GM21360 (cell line): ENCODE measurements around the gene CAT.

Source experiments
- ATAC-seq: cut with Tn5 transposase; IDR thresholded peaks from one replicate; pipeline ENCODE4 v1.9.1; 2021; ENCODE audit warnings: mild to moderate bottlenecking, moderate library complexity; ENCODE audit not compliant: unreplicated experiment

CAT gene

DNA sequence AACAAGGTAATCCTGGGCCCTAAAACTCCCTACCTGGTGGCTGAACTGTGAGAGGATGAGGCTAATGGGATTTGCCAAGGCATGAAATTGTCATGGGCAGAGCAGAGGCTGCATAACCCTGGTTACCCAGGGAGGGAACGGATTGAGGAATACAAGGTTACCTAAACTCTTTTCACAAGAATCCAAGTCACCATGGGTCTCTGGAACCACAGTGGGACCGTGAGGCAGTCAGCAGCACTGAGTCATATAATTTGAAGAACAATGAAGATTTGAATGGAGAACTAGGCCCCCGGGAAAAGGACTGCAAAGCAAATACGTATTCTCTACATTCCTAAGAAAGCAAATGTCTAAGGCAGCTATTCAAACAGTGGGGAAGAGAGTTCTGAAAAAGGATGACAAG lies 19.8 kb downstream of the CAT start:
- no peak for ATAC-seq

GRCh38 chr11:34459507-34460162 lies 20.9 kb downstream of the CAT start:
- no peak for ATAC-seq

DNA sequence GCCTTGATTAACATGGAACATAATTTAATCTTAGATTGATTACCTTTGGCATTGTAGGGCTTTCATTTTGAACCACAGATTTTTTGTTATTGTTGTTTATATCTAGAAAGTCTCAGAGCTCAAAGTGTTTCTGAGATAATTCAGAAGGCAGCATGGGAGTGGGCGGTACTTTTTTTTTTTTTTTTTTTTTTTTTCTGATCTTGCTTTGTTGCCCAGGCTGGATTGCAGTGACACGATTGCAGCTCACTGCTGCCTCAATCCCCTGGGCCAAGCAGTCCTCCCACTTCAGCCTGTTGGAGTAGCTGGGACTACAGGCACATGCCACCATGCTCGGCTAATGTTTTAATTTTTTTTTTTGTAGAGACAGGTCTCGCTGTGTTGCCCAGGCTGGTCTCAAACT lies 21.5 kb downstream of the CAT start:
- no peak for ATAC-seq

- no peak for ATAC-seq
Observed at GRCh38 chr11:34461215-34461614, 22.5 kb downstream of the CAT start.

DNA sequence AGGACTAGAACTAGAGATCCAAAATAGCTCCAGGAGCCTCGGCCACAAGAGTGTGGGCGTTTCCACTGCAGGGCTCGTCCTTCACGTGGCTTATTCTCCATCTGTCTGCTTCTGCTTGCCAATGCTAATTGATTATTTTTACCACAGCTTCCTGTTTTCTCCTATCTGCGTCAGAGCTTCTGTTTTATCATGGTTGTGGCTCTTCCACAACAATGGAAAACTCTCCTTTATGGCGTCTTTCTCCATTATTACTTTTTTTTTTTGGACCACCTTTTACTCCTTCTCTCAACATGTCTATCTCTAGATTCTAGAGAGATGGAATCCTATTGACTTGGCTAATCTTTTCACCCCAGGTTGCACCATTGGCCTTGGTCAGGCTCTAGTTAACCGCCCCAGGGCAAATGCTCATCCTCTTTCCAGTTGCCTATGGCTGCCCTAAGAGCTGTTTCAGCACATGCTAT lies 25.9 kb downstream of the CAT start:
- ATAC-seq = no peak

DNA sequence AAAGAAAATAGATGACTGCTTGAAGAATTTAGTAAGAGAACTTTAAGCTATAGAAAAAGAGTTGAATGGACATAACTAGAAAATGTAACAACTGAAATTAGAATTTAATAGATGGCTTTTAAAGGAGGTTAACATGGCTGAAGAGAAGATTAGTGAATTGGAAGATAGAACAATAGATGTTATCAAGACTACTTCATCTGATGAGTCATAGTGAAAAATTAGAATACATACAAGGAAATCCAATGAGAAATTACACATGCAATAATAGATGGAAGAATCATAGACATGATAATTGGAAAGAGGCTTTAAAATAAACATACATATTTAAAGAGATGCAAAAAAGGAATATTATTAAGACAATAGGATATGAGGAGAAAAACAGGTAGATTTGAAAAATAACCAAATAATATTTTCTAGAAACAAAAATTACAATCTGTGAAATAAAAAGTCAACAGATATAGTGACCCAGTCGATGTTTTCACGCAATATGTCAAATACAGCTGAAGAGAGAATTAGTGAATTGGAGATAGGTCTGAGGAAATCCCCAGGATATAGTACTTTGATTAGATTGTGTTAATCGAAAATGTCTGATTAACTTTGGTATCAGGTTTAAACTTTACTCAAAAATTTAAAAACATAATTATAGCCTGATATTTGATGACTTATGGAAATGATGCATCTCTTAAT lies 28.2 kb downstream of the CAT start:
- no peak for ATAC-seq

DNA sequence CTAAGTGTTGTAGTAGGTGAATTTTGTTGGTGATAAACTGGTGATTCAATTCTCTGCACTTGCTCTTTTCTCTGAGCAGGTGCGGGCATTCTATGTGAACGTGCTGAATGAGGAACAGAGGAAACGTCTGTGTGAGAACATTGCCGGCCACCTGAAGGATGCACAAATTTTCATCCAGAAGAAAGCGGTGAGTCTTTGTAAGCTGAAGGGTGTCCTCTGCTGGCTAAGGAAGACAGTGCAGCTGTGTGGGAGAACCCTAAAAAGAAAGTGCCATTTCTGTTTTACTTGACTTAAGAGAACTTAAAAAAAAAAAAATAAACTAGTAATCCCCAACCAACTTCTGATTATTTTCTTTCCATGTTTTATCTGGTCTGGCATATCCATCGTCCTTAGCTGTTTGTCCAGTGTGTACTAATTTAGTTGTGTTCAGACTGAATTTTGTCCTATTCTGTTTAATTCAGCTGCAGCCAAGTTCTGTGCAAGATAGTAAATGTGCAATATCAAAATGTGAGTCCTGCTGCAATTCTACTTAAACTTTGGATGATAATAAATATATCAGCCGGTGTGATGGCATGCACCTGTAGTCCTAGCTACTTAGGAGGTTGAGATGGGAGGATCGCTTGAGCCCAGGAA lies 29.6 kb downstream of the CAT start:
- no peak for ATAC-seq

DNA sequence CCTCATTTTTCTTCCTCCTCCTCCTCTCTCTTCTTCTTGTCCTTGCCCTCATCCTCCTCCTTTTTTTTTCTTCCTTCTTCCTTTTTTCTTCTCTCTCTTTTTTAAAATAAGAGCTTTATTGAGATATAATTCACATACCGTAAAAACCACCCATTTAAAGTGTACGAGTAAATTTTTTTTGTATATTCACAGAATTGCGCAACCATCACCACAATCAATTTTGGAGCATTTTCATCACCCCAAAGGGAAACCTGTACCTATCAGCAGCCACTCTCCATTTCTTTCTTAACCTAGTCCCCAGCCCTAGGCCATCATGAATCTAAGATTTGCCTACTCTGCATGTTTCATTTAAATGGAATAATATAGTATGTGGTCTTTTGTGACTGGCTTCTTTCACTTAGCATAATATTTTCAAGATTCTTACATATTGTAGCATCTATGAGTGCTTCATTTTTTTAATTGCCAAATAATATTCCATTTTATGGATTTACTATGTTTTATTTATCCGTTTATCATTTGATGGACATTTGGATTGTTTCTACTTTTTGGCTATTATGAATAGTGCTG lies 35.0 kb downstream of the CAT start:
- ATAC-seq = no peak

DNA sequence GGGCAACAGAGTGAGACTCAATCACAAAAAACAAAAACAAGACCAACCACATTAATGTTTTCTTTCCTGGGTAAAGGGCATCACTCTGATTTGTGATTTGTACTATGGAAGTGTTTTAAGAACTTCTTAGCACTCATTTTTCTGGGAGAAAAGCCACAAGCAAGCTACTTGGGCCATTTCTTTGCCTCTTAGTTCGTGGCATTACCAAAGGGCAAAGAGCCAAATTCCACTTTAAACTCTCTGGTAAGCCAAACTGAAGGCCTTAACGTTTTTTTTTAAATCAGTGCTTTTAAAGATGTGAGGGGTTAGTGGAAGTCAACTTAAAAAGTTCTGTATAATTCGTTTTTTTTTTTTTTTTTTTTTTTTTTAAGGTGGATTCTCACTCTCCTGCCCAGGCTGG lies 36.9 kb downstream of the CAT start:
- no peak for ATAC-seq

DNA sequence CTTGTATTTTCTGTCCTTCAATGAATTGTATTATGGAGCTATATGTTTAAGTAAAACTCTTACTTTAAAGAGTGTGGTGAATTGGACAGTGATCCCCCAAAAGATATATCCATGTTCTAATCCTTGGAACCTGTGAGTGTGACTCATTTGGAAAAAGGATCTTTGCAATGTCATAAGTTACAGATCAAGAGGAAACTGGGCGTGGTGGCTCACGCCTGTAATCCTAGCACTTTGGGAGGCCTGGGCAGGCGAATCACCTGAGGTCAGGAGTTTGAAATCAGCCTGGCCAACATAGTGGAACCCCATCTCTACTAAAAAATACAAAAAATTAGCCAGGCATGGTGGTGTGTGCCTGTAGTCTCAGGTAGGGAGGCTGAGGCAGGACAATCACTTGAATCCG lies 38.1 kb downstream of the CAT start:
- ATAC-seq = no peak

DNA sequence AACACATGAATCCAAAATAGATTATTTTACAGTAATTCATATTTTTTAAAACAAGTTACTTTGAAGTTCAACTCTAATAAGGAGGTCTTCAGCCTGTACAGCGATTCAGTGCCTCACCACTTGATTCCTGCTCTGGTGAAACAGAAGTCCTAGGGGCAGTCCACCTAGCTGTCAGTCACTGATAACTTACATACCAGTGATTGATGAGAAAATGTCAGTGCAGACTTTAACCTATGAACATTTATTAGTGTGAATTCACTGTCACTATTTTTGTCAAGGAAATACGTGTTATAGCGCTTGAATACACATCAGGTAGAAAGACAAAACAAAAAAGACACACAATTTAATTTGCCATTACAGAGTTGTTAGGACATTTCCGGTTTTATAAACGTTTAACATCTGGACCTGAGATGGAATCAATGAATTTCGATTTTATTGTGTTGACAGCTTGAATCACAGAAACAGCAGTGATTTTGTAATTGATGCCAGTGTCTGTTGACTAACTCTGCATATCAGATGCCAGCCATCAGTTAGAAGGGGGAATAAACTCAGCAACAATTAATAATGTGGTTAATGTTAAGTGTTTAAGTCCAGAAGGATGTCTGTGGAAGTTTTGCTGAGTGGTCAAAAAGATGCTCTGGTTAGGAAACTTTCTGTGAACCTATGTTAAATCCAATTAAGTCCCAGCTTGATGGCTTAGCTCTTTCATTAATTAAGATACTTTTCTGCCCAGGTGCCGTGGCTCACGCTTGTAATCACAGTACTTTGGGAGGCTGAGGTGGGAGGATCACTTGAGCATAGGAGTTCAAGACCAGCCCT lies 40.3 kb downstream of the CAT start:
- ATAC-seq = no peak

- no peak for ATAC-seq
Observed at GRCh38 chr11:34480314-34480713, 41.6 kb downstream of the CAT start.

GRCh38 chr11:34481307-34481706 lies 42.6 kb downstream of the CAT start:
- ATAC-seq = no peak

- no peak for ATAC-seq
Observed at GRCh38 chr11:34483106-34483874, 44.6 kb downstream of the CAT start.

DNA sequence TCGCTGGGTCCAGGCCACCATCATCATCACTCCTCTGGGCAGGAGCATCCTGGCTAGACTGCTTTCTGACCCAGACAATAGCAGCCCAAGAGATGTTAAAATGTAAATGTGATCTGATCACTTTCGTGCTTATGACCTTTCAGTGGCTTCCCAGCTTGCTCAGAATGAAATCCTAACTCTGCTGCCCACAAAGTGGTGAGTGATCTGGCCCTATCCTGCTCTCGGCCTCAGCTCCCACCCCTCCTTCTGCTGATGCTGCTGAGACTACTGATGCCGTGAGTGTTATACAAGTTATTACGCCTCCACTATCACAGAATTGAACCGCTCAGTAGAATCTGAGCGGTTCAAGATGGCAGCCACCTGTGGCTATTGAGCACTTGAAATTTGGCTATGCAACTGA lies 48.7 kb downstream of the CAT start:
- ATAC-seq = no peak

- no peak for ATAC-seq
Observed at GRCh38 chr11:34488855-34489557, 50.3 kb downstream of the CAT start.

DNA sequence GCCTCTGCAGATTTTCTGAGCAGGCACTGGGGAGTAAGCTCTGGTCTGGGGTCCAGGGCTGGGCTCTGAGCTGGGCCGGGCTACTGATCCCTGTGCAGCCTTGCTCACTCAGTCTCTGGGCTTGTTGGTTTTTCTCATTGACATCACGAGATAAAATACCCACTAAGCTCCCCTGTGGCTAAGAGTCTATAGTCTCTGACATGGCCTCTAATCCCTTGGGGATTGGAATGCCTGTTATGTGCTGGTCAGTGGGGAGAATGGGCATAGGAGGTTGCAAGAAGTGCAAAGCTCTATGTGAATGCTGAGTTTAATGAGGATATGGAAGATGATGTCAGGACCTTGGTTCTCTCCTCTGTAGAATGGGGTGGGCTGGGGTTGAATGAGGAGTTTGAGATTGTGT lies 51.6 kb downstream of the CAT start:
- no peak for ATAC-seq

- no peak for ATAC-seq
Observed at GRCh38 chr11:34492806-34493414, 54.2 kb downstream of the CAT start.

DNA sequence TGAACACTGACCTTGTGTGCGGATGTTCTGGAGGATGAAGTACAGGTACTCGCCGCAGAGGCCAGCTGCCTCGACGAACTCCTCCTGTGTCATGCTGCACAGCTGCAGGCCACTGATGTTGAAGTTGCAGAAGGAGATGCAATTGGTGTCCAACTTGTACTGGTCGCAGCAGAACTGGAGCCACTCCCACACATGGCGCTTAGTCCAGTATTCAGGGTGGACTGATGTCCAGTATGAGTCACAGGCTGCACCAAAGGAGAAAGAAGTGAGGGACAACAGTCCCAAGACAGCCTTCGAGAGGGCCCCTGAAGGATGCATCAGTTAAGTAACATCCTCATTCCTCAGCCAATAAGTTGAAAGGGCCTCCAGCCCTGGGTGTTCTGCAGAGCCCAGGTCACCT lies 54.7 kb downstream of the CAT start:
- no peak for ATAC-seq
